Measurements from ENCODE around the gene TASP1. TPM values are rescaled to one million over a fixed set of nuclear protein-coding genes. Genes with fewer than 3 reads are reported as not detected.
A peak's percentile ranks its signal among the peaks of the same experiment; 100 is the strongest.

The TASP1 gene
- total RNA-seq, 1 experiment from 2014 or later = 12.8 TPM

DNA sequence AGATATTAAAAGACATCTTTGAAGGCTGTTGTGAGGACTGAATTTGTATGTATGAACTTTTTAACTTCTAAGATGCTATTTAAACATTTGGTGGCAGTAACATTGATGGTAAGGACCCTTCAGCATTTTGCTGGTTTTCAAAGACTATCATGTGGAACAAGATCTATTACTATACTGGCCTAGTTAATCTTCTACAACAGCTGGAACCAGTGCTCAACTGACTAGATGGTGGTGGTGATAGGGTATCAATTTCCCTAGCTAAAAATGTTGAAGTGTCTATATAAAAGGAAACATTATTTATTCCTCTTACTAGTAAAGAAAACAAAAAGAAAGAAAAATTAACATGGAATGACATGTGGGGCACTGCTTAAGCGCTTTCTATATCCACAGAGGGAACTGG, 195.7 kb downstream of the TASP1 start:
- DNase-seq (ENCODE audit: low spot score) = no peak

DNA sequence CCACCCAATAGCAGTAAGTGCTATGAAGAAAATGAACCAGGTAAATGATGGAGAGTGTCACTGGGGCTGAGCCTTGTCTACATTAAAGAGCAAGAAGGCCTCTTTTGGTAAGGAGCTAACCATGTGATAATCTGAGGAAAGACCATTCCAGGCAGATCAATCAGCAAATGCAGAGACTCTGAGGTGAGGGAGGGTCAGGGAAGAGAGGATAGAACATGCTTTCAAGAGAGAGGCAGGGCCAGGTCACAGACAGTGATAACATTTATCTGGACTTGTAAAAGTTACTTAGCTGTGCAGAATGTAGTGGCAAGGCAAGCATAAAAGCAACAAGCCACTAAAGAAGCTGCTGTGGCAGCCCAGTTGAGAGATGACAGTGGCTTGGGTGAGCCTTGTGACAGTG, 197.3 kb downstream of the TASP1 start:
- DNase-seq (ENCODE audit: low spot score) = no peak

DNA sequence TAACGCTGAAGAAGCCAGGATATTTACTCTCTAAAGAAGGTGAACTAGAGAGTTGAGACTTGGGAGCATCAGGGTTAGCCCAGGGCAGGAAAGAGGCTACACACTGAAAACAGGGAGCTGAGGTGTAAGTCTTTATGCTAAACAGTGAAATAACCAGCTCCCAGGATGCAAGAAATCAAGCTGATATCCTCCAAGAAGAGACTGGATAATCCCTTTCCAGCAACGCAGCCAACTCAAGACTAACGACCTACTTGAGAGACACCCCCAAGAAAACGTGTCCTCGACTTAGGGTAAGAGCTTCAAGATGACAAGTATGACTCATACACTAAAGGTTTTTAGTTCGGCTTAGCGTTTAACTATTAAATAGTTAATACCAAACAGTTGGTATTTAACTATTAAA, 202.2 kb downstream of the TASP1 start:
- DNase-seq (ENCODE audit: low spot score) = peak; percentile 7

- DNase-seq (ENCODE audit: low spot score) = no peak
Measured at GRCh38 chr20:13432126-13432525, 206.6 kb downstream of the TASP1 start.

DNA sequence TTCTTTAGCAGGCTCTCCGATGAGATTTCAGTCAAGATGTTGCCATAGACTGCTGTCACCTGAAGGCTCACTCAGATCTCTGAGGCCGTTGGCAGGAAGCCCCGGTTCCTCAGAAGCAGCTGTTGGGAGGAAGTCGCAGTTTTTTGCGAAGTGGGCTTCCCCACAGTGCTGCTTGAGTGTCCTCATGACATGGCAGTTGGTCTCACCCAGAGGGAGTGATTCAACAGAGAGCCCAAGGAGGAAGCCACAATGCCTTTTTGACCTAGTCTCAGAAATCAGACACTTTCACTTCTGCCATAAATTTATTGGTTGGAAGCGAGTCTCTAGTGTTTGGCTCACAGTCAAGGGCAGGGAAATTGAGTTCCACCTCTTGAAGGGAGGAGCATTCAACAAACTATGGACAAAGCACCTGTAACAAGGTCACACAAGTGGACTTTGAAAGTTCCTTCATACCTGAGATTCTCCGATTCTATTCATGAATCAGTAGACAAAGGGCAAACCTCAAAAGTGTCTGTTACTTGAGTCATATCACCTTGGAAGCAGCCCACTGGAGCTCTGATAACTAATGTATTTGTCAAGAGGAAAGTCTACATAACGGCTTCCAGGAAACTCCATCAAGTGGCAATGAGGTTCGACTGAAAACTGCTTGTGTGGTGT, 208.3 kb downstream of the TASP1 start:
- peak; percentile 10 for DNase-seq (ENCODE audit: low spot score)

DNA sequence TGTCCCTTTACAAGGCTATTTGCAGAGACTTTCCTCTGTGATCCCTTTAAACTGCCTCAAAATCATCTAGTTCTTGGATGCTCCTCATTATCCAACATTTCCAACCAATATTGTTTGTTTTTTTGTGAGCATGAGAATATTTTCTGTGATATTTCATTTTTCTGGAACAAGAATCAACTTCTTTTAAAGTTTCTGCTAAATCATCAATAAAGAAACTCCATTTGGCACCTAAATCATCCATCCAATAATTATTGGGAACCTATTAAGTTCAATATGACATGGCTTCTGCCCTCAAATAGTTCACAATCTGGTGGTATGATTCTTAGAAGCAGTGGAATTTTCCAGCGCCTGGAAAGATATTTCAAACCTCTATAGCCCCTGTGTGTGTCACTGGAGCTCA, 210.0 kb downstream of the TASP1 start:
- no peak for DNase-seq (ENCODE audit: low spot score)

DNA sequence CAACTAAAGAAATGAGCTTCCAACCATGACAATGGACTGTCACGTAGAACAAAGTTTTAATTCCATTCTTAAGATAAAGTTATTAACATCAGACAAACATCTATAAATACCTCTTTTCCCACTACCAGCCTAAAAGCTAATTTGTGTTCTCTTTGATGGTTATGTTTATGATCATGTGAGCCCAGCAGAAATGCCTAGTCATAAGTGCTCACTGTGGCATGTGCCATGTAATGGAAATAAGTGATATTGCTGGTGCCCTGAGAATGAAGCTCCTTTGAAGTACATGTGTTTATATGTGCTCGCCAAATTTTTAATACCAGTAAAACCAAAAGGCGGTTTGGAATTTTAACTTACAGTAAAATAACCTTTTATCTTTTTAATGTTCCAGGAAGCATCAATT, 211.9 kb downstream of the TASP1 start:
- no peak for DNase-seq (ENCODE audit: low spot score)

DNA sequence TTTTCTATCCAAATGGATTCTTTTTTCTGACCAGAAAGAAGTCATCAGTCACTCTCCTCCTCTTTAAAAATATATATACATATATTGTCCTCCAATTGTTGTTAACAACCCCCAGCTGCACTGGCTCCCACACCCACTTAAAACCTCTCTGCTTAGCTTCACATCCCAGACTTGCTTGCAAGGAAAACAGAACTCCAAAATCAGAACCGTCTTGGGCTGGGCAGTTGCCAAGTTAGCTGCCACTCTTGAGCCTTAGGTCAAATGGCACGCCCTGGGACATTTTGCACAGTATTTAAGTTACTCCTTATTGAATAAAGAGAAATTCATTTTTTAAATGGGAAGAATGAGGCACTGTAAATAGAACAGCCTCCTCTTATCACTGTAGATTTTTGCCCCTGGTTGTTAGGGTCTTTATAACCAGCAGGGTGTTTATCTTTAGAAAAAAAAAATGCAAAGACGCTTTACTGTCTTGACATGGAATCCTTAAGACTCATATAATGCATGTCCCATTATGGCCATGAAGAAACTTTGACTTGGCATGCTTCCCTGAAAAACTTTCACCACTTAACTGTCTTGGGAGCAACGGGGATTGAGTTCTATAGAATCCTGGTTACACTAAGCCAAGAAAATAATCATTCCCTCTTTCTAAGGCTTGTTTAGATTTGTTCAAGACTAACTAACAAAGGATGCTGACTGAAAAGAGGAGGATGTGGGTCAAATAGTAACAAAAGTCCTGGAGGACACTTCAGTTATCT, 213.2 kb downstream of the TASP1 start:
- DNase-seq (ENCODE audit: low spot score) = no peak

DNA sequence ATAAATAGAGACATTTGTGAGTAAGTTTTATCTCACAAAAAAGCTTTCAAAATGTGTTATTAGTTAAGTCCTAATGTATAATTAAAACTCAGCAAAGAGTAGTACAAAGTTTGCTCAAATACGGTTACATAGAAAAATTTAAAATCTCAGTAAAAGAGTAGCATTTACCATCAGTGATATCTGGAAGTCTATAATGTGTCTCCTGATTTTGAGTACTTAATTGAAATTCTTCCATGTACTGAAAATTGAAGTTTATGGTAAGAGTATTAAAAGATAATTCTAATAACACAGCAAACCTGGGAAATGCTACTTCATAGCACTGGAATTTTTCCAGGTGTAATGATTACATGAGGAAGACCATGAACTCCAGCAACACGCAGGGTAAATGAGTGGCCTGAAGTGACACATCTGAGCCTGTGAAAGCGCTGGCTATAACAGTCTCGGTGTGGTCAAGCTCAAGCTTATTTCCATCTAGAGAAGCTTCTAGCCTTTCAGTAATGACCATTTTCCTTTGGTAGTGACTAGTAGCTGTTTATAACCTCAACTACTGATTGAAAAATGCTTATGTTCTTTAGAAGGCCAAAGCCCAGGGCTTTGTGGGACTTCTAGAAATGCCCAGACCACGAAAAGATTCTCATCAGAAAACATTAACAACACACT, 214.4 kb downstream of the TASP1 start:
- DNase-seq (ENCODE audit: low spot score) = peak; percentile 6

DNA sequence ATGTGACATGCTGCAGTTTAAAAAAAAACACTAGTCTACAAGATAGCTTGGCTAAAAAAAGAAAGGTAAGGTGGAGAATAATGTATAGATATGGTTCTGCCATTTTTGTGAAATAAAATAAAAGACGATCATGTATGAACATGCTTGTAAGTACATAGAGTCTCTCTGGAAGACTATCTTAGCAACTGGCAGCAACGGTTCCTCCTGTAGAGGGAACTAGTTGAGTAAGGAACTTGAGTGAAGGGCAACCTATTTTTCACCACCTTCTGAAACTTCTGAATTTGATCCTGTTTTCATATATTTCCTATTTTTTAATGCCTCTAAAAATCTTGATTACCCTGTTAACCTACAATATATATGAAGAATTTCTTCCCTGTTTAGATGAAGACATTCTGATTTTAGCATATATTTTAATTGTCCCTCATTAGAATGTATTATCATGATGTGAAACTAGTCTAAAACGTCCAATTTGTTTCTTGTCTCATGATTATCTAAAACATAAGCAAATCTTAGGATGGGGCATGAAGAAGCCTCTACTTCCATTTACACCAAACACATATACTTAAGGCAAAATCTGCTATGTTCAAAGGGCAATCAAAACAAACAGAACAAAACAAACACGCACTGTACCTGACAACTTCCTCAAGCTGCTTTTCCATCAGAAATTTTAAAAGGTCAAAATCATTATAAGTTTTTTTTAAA, 215.1 kb downstream of the TASP1 start:
- no peak for DNase-seq (ENCODE audit: low spot score)

- no peak for DNase-seq (ENCODE audit: low spot score)
Measured at GRCh38 chr20:13422637-13423036, 216.1 kb downstream of the TASP1 start.

- DNase-seq (ENCODE audit: low spot score) = no peak
Measured at GRCh38 chr20:13420625-13421024, 218.1 kb downstream of the TASP1 start.

DNA sequence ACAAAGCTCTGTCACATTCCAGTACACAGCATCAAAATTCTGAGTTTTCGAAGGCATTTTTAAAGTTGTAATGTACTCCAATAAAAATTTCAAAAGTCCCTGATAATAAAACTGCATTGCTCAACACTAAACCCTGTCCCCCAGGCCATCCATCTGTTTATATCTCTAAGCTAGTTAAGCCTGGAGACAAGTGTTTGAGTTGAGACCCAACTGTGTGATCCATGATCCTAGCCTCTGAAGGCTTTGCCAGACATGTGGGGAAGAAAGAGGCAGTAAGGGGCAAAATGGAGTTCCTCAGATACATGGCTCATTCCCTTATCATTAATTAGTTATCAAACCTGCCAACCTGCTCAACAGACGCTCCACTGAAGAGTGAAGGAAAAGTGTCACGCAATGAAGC, 219.3 kb downstream of the TASP1 start:
- no peak for DNase-seq (ENCODE audit: low spot score)

DNA sequence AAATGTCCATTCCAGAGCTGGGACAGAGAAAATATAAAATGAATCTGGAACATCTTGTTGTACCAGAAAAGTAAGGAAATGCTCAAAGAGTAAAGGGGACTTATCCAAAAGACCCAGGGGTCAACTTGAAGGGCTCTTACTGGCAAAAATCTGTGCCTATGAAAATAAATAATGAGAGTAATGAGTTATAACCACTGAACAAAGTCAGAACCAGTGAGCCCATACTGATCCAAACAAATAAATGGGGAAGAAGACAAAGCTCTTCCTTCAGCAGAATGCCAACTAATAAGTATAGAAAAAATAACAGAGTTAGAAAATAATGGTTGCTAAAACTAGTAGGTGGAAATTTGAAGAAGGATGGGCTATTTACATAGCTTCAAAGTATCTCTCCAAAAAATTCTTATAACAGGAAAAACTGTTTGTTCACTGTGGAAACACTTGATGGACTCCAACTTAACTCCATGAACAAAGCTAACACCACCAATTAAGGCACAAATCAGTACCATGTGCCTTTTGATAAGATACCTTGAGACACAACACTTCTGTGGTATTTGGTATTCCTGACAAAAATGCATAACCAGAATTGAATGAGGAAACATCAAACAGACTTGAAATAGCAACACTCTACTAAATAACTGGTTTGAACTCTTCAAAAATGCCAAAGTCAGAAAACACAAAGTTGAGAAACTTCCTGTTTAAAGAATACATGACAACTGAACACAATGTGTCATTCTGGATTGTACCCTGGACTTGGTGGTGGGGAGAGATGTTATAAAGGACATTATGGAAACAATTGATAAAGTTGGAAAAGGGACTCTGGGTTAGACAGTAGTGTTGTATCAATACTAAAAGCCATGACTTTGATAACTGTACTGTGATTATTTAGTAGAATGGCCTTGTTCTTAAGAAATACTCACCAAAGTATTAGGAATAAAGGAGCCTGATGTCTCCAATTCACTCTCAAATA, 220.2 kb downstream of the TASP1 start:
- no peak for DNase-seq (ENCODE audit: low spot score)

DNA sequence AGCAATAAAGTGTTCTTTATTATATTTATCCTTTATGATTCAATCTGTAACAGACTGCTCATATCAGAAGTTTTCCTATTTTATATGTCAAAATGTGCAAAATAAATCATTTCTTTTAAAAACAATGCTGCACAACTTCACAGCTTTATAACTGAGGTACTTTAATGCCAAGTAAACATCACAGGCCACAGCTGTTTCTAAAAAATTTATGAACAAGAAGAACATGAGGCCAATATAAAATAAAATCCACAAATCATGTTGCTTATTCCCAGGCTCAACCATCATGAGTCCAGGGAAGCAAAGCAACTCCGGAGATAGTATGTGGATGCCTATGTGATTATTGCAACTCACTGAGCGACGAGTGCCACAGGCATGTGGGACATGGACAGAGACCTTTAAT, 222.2 kb downstream of the TASP1 start:
- DNase-seq (ENCODE audit: low spot score) = no peak

DNA sequence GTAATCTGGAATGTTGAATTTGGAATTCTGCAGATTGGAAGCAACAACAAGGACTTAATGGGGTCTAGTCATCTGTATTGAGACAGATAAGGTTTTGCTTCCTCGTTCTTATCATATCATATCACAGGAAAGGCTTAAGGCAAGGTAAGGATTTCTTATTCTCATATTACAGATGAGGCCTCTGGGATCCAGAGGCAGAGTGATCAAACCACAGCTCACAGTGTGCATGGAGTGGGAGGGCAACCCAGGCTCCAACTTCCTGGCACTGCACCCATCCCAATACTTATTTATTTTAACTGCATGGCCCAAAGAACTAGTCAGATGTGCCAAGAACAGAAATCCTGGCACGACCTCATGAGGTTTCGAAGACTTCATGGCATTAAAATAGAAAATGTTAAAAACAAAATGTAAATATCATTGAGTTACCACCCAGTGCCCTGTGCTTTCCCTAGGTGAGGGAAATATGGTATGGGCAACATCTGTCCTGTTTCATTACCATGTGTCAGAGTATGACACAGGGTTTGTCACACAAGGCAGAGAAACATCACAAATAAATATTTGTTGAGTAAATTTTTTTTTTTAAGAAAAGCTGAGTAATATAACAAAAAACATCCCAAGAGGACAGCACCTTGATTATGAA, 225.8 kb downstream of the TASP1 start:
- DNase-seq (ENCODE audit: low spot score) = no peak

DNA sequence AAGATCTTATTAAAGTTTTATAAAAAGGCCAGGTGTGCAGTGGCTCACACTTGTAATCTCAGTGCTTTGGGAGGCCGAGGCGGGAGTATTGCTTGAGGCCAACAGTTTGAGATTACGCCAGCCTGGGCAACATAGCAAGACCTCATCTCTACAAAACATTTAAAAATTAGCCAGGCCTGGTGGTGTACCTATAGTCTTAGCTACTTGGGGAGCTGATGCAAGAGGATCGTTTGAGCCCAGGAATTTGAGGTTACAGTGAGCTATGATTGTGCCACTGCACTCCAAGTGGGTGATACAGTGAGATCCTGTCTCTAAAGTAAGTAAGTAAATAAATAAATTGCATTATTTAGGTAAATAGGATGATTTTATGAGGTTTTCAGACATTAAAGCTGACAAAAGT, 234.4 kb downstream of the TASP1 start:
- DNase-seq (ENCODE audit: low spot score) = no peak

DNA sequence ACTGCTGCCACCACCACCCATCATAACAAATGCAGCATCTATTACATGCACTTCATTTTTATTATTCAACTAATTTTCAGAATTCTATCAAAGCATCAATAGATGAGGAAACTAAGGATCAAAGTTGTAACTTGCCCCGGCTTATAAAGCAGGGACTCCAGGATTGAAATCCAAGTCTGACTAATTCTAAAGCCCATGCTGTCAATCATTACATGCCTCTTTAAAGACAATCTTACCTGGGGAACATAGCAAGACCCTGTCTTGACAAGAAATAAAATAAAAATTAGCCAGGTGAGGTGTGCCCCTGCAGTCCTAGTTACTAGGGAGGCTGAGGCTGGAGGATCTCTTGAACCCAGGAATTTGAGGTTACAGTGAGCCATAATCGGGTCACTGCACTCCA, 235.3 kb downstream of the TASP1 start:
- no peak for DNase-seq (ENCODE audit: low spot score)

GRCh38 chr20:13402986-13403385, 235.7 kb downstream of the TASP1 start:
- DNase-seq (ENCODE audit: low spot score) = no peak

- no peak for DNase-seq (ENCODE audit: low spot score)
Measured at GRCh38 chr20:13402171-13402760, 236.5 kb downstream of the TASP1 start.

Data from HT-29 (cell line).